HCT116 (cell line): ENCODE results near the gene RAI1. TPM values are rescaled to one million over a fixed set of nuclear protein-coding genes. Genes with fewer than 3 reads are reported as not detected.

Experiments used
- ATAC-seq: fragments of 200-7000 bp; cut with Tn5 transposase; 2 replicates; pipeline ENCODE4 v1.9.1; 2020; ENCODE audit warnings: mild to moderate bottlenecking, moderate library complexity
- BruUV-seq: library from RNA; stranded (reverse); fragments of 400-500 nt; replicated peaks from 2 replicates; lab custom pipeline; 2021; lab: Mats Ljungman, UMichigan
- CTCF ChIA-PET: fragments of 300-600 bp; sonication (Branson Sonifier 250); formaldehyde crosslinking; loops from one replicate; lab custom pipeline; 2021; ENCODE audit warnings: antibody characterized with exemption; lab: Charles Lee
- POLR2A ChIA-PET: fragments of 300-600, 350-600 bp; sonication (Branson Sonifier 250); formaldehyde crosslinking; loops from one replicate; lab custom pipeline; 2021; ENCODE audit warnings: antibody characterized with exemption; lab: Charles Lee
- RAD21 ChIA-PET, 2 experiments: fragments of 300-600 bp; sonication (Branson Sonifier 250); formaldehyde crosslinking; loops; one replicate each; lab custom pipeline; 2023; ENCODE audit warnings: low total read pairs in 2 of 2; ENCODE audit not compliant: uncharacterized antibody in 2 of 2, unreplicated experiment in 2 of 2, low non-redundant PET in 1 of 2; lab: Charles Lee
- DNase-seq: peaks from one replicate; pipeline ENCODE4 v3.0.0-alpha.2; 2010; ENCODE audit warnings: low read depth, low spot score
- H2AFZ ChIP-seq: fragments of 200-600 bp; shearing (Covaris generic), sonication (generic); 2 replicates; pipeline ENCODE4 v1.6.1; 2017; ENCODE audit warnings: low read depth, mixed run types, mixed read lengths, antibody characterized with exemption, low read length; ENCODE audit not compliant: poor library complexity, severe bottlenecking
- H3K27ac ChIP-seq: 2 replicates; pipeline ENCODE4 v1.5.1; 2012; ENCODE audit warnings: low read depth, low read length
- H3K27me3 ChIP-seq: fragments of 200-600 bp; sonication (generic); 2 replicates; pipeline ENCODE4 v1.6.1; 2016; ENCODE audit warnings: mixed run types, low read length, mixed read lengths; ENCODE audit not compliant: insufficient read depth
- H3K36me3 ChIP-seq, 2 experiments: fragments of 200-500 bp in 1 of 2; fragments of 200-600 bp in 1 of 2; sonication (Bioruptor generic) in 1 of 2; sonication (generic) in 1 of 2; 2 replicates each; pipeline versions ENCODE4 v1.5.1 to v1.6.1; 2014 to 2016; ENCODE audit warnings: low read length in 2 of 2, inconsistent platforms in 1 of 2, mixed read lengths in 1 of 2, mixed run types in 1 of 2; ENCODE audit not compliant: insufficient read depth in 2 of 2, control insufficient read depth in 1 of 2
- H3K4me1 ChIP-seq, 2 experiments: fragments of 200-600 bp in 1 of 2; sonication (generic) in 1 of 2; 2 replicates each; pipeline versions ENCODE4 v1.5.1 to v1.6.1; 2012 to 2017; ENCODE audit warnings: low read length in 2 of 2, inconsistent platforms in 1 of 2, mild to moderate bottlenecking in 1 of 2, mixed read lengths in 1 of 2, mixed run types in 1 of 2, moderate library complexity in 1 of 2; ENCODE audit not compliant: insufficient read depth in 2 of 2, control insufficient read depth in 1 of 2
- H3K4me2 ChIP-seq: fragments of 200-600 bp; sonication (generic); 2 replicates; pipeline ENCODE4 v1.6.1; 2017; ENCODE audit warnings: mixed run types, low read length, mixed read lengths
- H3K4me3 ChIP-seq, 2 experiments: fragments of 200-600 bp in 1 of 2; sonication (generic) in 1 of 2; replicated peaks in 1 of 2; 2 replicates each; pipeline ENCODE4 v1.5.1; 2011 to 2016; ENCODE audit warnings: low read length in 2 of 2, control low read depth in 1 of 2, low read depth in 1 of 2, mild to moderate bottlenecking in 1 of 2, mixed read lengths in 1 of 2, mixed run types in 1 of 2
- H3K79me2 ChIP-seq: fragments of 200-600 bp; sonication (generic); 2 replicates; pipeline ENCODE4 v1.6.1; 2017; ENCODE audit warnings: mild to moderate bottlenecking, mixed run types, low read length, moderate library complexity, mixed read lengths; ENCODE audit not compliant: insufficient read depth
- H3K9ac ChIP-seq: fragments of 200-600 bp; sonication (generic); 2 replicates; pipeline ENCODE4 v1.6.1; 2016; ENCODE audit warnings: low read length, mixed read lengths
- H3K9me2 ChIP-seq: fragments of 200-600 bp; sonication (generic), shearing (Covaris generic); 2 replicates; pipeline ENCODE4 v1.6.1; 2017; ENCODE audit warnings: mixed run types, mild to moderate bottlenecking, moderate library complexity; ENCODE audit not compliant: insufficient read depth
- H3K9me3 ChIP-seq, 2 experiments: fragments of 200-500 bp in 1 of 2; fragments of 200-600 bp in 1 of 2; sonication (Bioruptor generic) in 1 of 2; sonication (generic) in 1 of 2; 2 replicates each; pipeline ENCODE4 v1.6.1; 2014 to 2017; ENCODE audit warnings: low read length in 2 of 2, mixed read lengths in 2 of 2, inconsistent platforms in 1 of 2, low read depth in 1 of 2, mild to moderate bottlenecking in 1 of 2, mixed run types in 1 of 2, moderate library complexity in 1 of 2; ENCODE audit not compliant: control insufficient read depth in 1 of 2, insufficient read depth in 1 of 2
- H4K20me1 ChIP-seq: fragments of 200-600 bp; sonication (generic), shearing (Covaris generic); 2 replicates; pipeline ENCODE4 v1.6.1; 2017; ENCODE audit warnings: mixed run types, mild to moderate bottlenecking, moderate library complexity; ENCODE audit not compliant: insufficient read depth
- CBX3 ChIP-seq: IDR thresholded peaks from 2 replicates; pipeline ENCODE4 v1.6.1; 2012; ENCODE audit warnings: low read depth
- EGR1 ChIP-seq: IDR thresholded peaks from 2 replicates; pipeline ENCODE4 v1.6.1; 2012; ENCODE audit warnings: low read depth
- ELF1 ChIP-seq: IDR thresholded peaks from 2 replicates; pipeline ENCODE4 v1.6.1; 2012; ENCODE audit warnings: low read depth, borderline replicate concordance
- EZH2 ChIP-seq: fragments of 200-600 bp; sonication (generic); IDR thresholded peaks from 2 replicates; pipeline ENCODE4 v1.6.1; 2017; ENCODE audit warnings: antibody characterized with exemption, mixed run types
- EZH2phosphoT487 ChIP-seq: fragments of 200-600 bp; IDR thresholded peaks from 2 replicates; pipeline ENCODE4 v1.6.1; 2018; ENCODE audit warnings: antibody characterized with exemption, borderline replicate concordance
- FOSL1 ChIP-seq: IDR thresholded peaks from 2 replicates; pipeline ENCODE4 v1.6.1; 2012; ENCODE audit warnings: low read depth
- JUND ChIP-seq: IDR thresholded peaks from 2 replicates; pipeline ENCODE4 v1.6.1; 2012
- POLR2AphosphoS5 ChIP-seq: IDR thresholded peaks from 2 replicates; pipeline ENCODE4 v1.6.1; 2011; ENCODE audit warnings: mild to moderate bottlenecking, low read depth, low read length, moderate library complexity
- RAD21 ChIP-seq: IDR thresholded peaks from 2 replicates; pipeline ENCODE4 v1.6.1; 2012; ENCODE audit warnings: low read depth, mild to moderate bottlenecking
- SIN3A ChIP-seq: IDR thresholded peaks from 2 replicates; pipeline ENCODE4 v1.6.1; 2012; ENCODE audit warnings: low read depth
- SP1 ChIP-seq: IDR thresholded peaks from 2 replicates; pipeline ENCODE4 v1.6.1; 2012; ENCODE audit warnings: low read depth
- SRF ChIP-seq: IDR thresholded peaks from 2 replicates; pipeline ENCODE4 v1.6.1; 2012; ENCODE audit warnings: low read depth
- YY1 ChIP-seq: IDR thresholded peaks from 2 replicates; pipeline ENCODE4 v1.6.1; 2011; ENCODE audit warnings: low read length, low read depth, moderate library complexity, mild to moderate bottlenecking; ENCODE audit not compliant: insufficient replicate concordance; ENCODE audit errors: extremely low read depth
- ZFX ChIP-seq: fragments of 450-650 bp; IDR thresholded peaks from 2 replicates; pipeline ENCODE4 v1.6.1; 2017
- intact Hi-C: fragments of 100-400 bp; cut with micrococcal nuclease; formaldehyde crosslinking; loops from 2 replicates; pipeline ENCODE4 v1.10.0; 2022
- total RNA-seq: library from RNA; stranded (reverse); gene quantifications from one replicate; pipeline ENCODE4 v1.2.1, GENCODE V29; 2021; ENCODE audit not compliant: unreplicated experiment
- TF ChIP-seq, protein P1 (sequence below), 3 experiments: fragments of 200-600 bp in 1 of 3; sonication (generic) in 1 of 3; IDR thresholded peaks in 2 of 3; conservative IDR thresholded peaks in 1 of 3; 2 replicates each; pipeline ENCODE4 v1.5.1; 2012 to 2017; ENCODE audit warnings: low read depth in 2 of 3, low read length in 2 of 3, antibody characterized with exemption in 1 of 3, borderline replicate concordance in 1 of 3, control low read depth in 1 of 3, mild to moderate bottlenecking in 1 of 3, mixed read lengths in 1 of 3, mixed run types in 1 of 3, moderate library complexity in 1 of 3; ENCODE audit not compliant: insufficient read depth in 1 of 3
- TF ChIP-seq, protein P2 (sequence below): IDR thresholded peaks from 2 replicates; pipeline ENCODE4 v1.6.1; 2012
- TF ChIP-seq, protein P3 (sequence below): IDR thresholded peaks from 2 replicates; pipeline ENCODE4 v1.6.1; 2011; ENCODE audit warnings: mild to moderate bottlenecking, low read length, moderate library complexity; ENCODE audit not compliant: insufficient replicate concordance; ENCODE audit errors: extremely low read depth

Gene RAI1
- total RNA-seq, 1 experiment from 2014 or later, result 38.5 TPM

DNA sequence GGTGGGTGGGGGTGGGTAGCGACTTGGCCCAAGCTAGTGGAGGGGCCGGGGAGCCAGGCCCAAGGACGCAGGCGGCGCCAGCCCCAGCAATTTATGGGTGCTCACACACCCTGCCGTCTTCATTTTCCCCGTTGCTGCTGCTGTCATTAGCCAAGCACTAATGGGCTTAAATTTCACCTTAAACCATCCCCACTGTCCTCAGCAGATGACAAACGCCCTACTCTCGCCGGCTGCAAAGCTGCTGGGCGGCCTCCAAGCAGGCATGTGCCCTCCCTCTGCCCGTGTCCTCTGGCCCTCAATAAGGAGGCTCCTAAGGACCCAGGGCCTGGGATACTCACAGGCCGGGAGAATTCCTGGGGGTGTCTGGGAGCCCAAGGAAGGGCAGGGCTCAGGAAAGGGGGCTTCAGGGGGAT, 89.4 kb downstream of the RAI1 start:
- POLR2A ChIA-PET, result interaction anchor here (1.2 kb wide), 1 partner anchor 65 kb away, joined by 3 read pairs; no protein-coding TSS in a partner anchor
- RAD21 ChIA-PET, result no interaction called here
- Histone ChIP-seq H3K9ac (no peak overlapping the region), H3K36me3 (no peaks in the 10 kb centered on the region), H3K79me2 (peaks cover 12% of the 10 kb centered on the region; the same call in 1 of the 2 replicates), H3K27me3 (no peaks in the 10 kb centered on the region), H4K20me1 (no peaks in the 10 kb centered on the region), H3K9me2 (no peaks in the 10 kb centered on the region), H3K27ac (no peak overlapping the region), H2AFZ (no peak overlapping the region), H3K4me3 (no peak overlapping the region), H3K4me1 (peaks cover 7 to 17% of the 10 kb centered on the region in 2 experiments; a peak in 3 of 4 replicates), H3K9me3 (no peaks in the 10 kb centered on the region), H3K4me2 (no peak overlapping the region)
- BruUV-seq, result no TSS peak
- TF ChIP-seq SP1 (no peak), RAD21 (no peak), EZH2phosphoT487 (no peak), CBX3 (no peak), JUND (no peak), FOSL1 (no peak), ELF1 (no peak), EGR1 (no peak), POLR2AphosphoS5 (no peak), ZFX (no peak), SIN3A (no peak), SRF (no peak), EZH2 (no peak), YY1 (no peak)
- TF ChIP-seq, protein P1, sequence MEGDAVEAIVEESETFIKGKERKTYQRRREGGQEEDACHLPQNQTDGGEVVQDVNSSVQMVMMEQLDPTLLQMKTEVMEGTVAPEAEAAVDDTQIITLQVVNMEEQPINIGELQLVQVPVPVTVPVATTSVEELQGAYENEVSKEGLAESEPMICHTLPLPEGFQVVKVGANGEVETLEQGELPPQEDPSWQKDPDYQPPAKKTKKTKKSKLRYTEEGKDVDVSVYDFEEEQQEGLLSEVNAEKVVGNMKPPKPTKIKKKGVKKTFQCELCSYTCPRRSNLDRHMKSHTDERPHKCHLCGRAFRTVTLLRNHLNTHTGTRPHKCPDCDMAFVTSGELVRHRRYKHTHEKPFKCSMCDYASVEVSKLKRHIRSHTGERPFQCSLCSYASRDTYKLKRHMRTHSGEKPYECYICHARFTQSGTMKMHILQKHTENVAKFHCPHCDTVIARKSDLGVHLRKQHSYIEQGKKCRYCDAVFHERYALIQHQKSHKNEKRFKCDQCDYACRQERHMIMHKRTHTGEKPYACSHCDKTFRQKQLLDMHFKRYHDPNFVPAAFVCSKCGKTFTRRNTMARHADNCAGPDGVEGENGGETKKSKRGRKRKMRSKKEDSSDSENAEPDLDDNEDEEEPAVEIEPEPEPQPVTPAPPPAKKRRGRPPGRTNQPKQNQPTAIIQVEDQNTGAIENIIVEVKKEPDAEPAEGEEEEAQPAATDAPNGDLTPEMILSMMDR (IDR thresholded peaks at IDR 0.05 in 2 of 3, conservative IDR thresholded peaks at IDR 0.05 in 1 of 3; ENCODE audit: borderline replicate concordance in 1 of 3, insufficient read depth in 1 of 3, low read depth in 2 of 3, low read length in 2 of 3), result no peak
- TF ChIP-seq, protein P2, sequence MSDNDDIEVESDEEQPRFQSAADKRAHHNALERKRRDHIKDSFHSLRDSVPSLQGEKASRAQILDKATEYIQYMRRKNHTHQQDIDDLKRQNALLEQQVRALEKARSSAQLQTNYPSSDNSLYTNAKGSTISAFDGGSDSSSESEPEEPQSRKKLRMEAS, result no peak
- TF ChIP-seq, protein P3, sequence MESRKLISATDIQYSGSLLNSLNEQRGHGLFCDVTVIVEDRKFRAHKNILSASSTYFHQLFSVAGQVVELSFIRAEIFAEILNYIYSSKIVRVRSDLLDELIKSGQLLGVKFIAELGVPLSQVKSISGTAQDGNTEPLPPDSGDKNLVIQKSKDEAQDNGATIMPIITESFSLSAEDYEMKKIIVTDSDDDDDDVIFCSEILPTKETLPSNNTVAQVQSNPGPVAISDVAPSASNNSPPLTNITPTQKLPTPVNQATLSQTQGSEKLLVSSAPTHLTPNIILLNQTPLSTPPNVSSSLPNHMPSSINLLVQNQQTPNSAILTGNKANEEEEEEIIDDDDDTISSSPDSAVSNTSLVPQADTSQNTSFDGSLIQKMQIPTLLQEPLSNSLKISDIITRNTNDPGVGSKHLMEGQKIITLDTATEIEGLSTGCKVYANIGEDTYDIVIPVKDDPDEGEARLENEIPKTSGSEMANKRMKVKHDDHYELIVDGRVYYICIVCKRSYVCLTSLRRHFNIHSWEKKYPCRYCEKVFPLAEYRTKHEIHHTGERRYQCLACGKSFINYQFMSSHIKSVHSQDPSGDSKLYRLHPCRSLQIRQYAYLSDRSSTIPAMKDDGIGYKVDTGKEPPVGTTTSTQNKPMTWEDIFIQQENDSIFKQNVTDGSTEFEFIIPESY, result no peak
- ATAC-seq (no peak), DNase-seq (no peak)
- intact Hi-C loops, result no loop called here
- CTCF ChIA-PET, result no interaction called here
